Neural progenitor cell (in vitro differentiated cells): Measurements from ENCODE around the gene MICU2. TPM values are rescaled to one million over a fixed set of nuclear protein-coding genes. Genes with fewer than 3 reads are reported as not detected.
A peak's percentile ranks its signal among the peaks of the same experiment; 100 is the strongest.

Experiments used
- DNase-seq: peaks from one replicate; pipeline ENCODE4 v3.0.0-alpha.2; 2016; ENCODE audit warnings: low spot score
- H2AFZ ChIP-seq: fragments of 200-600 bp; sonication (generic); replicated peaks from 2 replicates; pipeline ENCODE4 v1.6.1; 2016; ENCODE audit warnings: antibody characterized with exemption
- H3F3A ChIP-seq: fragments of 200-600 bp; sonication (generic); 2 replicates; pipeline ENCODE4 v1.6.1; 2016; ENCODE audit warnings: antibody characterized with exemption, low read depth
- H3K27ac ChIP-seq: fragments of 200-600 bp; sonication (generic); 2 replicates; pipeline ENCODE4 v1.5.1; 2016; ENCODE audit warnings: mild to moderate bottlenecking
- H3K27me3 ChIP-seq: fragments of 200-600 bp; sonication (generic); 2 replicates; pipeline ENCODE4 v1.6.1; 2016; ENCODE audit warnings: mild to moderate bottlenecking, moderate library complexity
- H3K36me3 ChIP-seq: fragments of 200-600 bp; sonication (generic); 2 replicates; pipeline ENCODE4 v1.5.1; 2016
- H3K4me1 ChIP-seq: fragments of 200-600 bp; sonication (generic); 2 replicates; pipeline ENCODE4 v1.6.1; 2016; ENCODE audit warnings: mixed run types
- H3K4me2 ChIP-seq: fragments of 200-600 bp; sonication (generic); 2 replicates; pipeline ENCODE4 v1.6.1; 2016
- H3K4me3 ChIP-seq: fragments of 200-600 bp; sonication (generic); 2 replicates; pipeline ENCODE4 v1.5.1; 2016
- H3K79me2 ChIP-seq: fragments of 200-600 bp; sonication (generic); 2 replicates; pipeline ENCODE4 v1.6.1; 2016; ENCODE audit warnings: low read depth
- H3K9ac ChIP-seq: fragments of 200-600 bp; sonication (generic); 2 replicates; pipeline ENCODE4 v1.6.1; 2016
- H3K9me3 ChIP-seq: fragments of 200-600 bp; sonication (generic); 2 replicates; pipeline ENCODE4 v1.5.1; 2016; ENCODE audit warnings: low read depth
- H4K20me1 ChIP-seq: fragments of 200-600 bp; sonication (generic); 2 replicates; pipeline ENCODE4 v1.6.1; 2016; ENCODE audit warnings: low read depth
- H3K27ac Mint-ChIP-seq: 3 replicates; pipeline ENCODE4 v1.8.0; 2021; ENCODE audit warnings: mixed read lengths
- H3K27me3 Mint-ChIP-seq: 2 replicates; pipeline ENCODE4 v1.8.0; 2022; ENCODE audit warnings: low read depth, mild to moderate bottlenecking, inconsistent platforms, moderate library complexity, mixed read lengths; ENCODE audit not compliant: insufficient read depth
- H3K36me3 Mint-ChIP-seq: 3 replicates; pipeline ENCODE4 v1.8.0; 2021; ENCODE audit warnings: mixed read lengths
- H3K4me1 Mint-ChIP-seq: 3 replicates; pipeline ENCODE4 v1.8.0; 2021; ENCODE audit warnings: mixed read lengths
- H3K4me3 Mint-ChIP-seq: 3 replicates; pipeline ENCODE4 v1.8.0; 2021; ENCODE audit warnings: mild to moderate bottlenecking, moderate library complexity, mixed read lengths
- H3K9me3 Mint-ChIP-seq: 3 replicates; pipeline ENCODE4 v1.8.0; 2020; ENCODE audit warnings: mixed read lengths
- CTCF ChIP-seq: fragments of 200-600 bp; sonication (generic); IDR thresholded peaks from 2 replicates; pipeline ENCODE4 v1.5.1; 2017; ENCODE audit warnings: antibody characterized with exemption, mild to moderate bottlenecking
- EZH2 ChIP-seq: fragments of 200-600 bp; sonication (generic); IDR thresholded peaks from 2 replicates; pipeline ENCODE4 v1.6.1; 2017; ENCODE audit warnings: antibody characterized with exemption, mild to moderate bottlenecking, moderate library complexity
- EZH2phosphoT487 ChIP-seq: fragments of 200-600 bp; sonication (generic); IDR thresholded peaks from 2 replicates; pipeline ENCODE4 v1.6.1; 2017; ENCODE audit warnings: antibody characterized with exemption
- total RNA-seq: library from RNA; depleted of rRNA; stranded (reverse); fragments of >200 nt; gene quantifications from 2 replicates; pipeline ENCODE4 v1.2.3, GENCODE V29; 2015; ENCODE audit warnings: low replicate concordance

MICU2 gene
- total RNA-seq, 1 donor from 2014 or later = 112 TPM

- H3K27me3 Mint-ChIP-seq = no peaks in the 10 kb centered on the region
- no peak overlapping the region for H3K4me3 Mint-ChIP-seq
- Histone ChIP-seq H3K4me2 (no peak overlapping the region), H3K27ac (no peak overlapping the region), H3K36me3 (no peaks in the 10 kb centered on the region), H3K4me3 (no peak overlapping the region), H2AFZ (peak overlapping the region; percentile 1), H3K4me1 (peaks cover 6% of the 10 kb centered on the region), H3K9ac (no peak overlapping the region), H3F3A (no peaks in the 10 kb centered on the region), H3K9me3 (no peaks in the 10 kb centered on the region), H3K79me2 (no peaks in the 10 kb centered on the region), H3K27me3 (no peaks in the 10 kb centered on the region), H4K20me1 (no peaks in the 10 kb centered on the region)
- H3K4me1 Mint-ChIP-seq = peaks cover 13% of the 10 kb centered on the region
- H3K27ac Mint-ChIP-seq = no peak overlapping the region
- no peak for DNase-seq
- peaks cover 3% of the 10 kb centered on the region for H3K9me3 Mint-ChIP-seq
- H3K36me3 Mint-ChIP-seq = no peaks in the 10 kb centered on the region
- TF ChIP-seq CTCF (no peak), EZH2phosphoT487 (no peak), EZH2 (no peak)
These were observed 15.8 kb upstream of the MICU2 start for GRCh38 chr13:21619633-21620220.

- H3K9me3 Mint-ChIP-seq = peaks cover 3% of the 10 kb centered on the region
- Histone ChIP-seq H3K79me2 (no peaks in the 10 kb centered on the region), H3K4me1 (peaks cover 6% of the 10 kb centered on the region), H3K36me3 (no peaks in the 10 kb centered on the region), H3K4me2 (no peak overlapping the region), H3F3A (no peaks in the 10 kb centered on the region), H2AFZ (no peak overlapping the region), H3K9ac (no peak overlapping the region), H3K27ac (no peak overlapping the region), H4K20me1 (no peaks in the 10 kb centered on the region), H3K9me3 (no peaks in the 10 kb centered on the region), H3K4me3 (no peak overlapping the region), H3K27me3 (no peaks in the 10 kb centered on the region)
- DNase-seq = peak; percentile 42
- H3K4me1 Mint-ChIP-seq = peaks cover 13% of the 10 kb centered on the region
- H3K4me3 Mint-ChIP-seq = no peak overlapping the region
- H3K27ac Mint-ChIP-seq = peak overlapping the region; percentile 8
- H3K27me3 Mint-ChIP-seq = peaks cover 2% of the 10 kb centered on the region
- H3K36me3 Mint-ChIP-seq = no peaks in the 10 kb centered on the region
- TF ChIP-seq EZH2phosphoT487 = no peak
- no peak for TF ChIP-seq EZH2
- TF ChIP-seq CTCF = no peak
These were observed 12.9 kb upstream of the MICU2 start for GRCh38 chr13:21616880-21617279.

- Mint-ChIP-seq H3K27me3 (peaks cover 2% of the 10 kb centered on the region), H3K27ac (no peak overlapping the region), H3K4me3 (no peak overlapping the region), H3K9me3 (no peaks in the 10 kb centered on the region), H3K4me1 (peaks cover 13% of the 10 kb centered on the region), H3K36me3 (no peaks in the 10 kb centered on the region)
- DNase-seq = no peak
- TF ChIP-seq EZH2phosphoT487 = no peak
- TF ChIP-seq CTCF = no peak
- TF ChIP-seq EZH2 = no peak
- Histone ChIP-seq H4K20me1 (no peaks in the 10 kb centered on the region), H3F3A (no peaks in the 10 kb centered on the region), H3K9me3 (no peaks in the 10 kb centered on the region), H2AFZ (no peak overlapping the region), H3K4me2 (no peak overlapping the region), H3K27ac (no peak overlapping the region), H3K9ac (no peak overlapping the region), H3K4me3 (no peak overlapping the region), H3K36me3 (no peaks in the 10 kb centered on the region), H3K27me3 (no peaks in the 10 kb centered on the region), H3K79me2 (no peaks in the 10 kb centered on the region), H3K4me1 (peaks cover 6% of the 10 kb centered on the region)
These were observed 12.4 kb upstream of the MICU2 start for GRCh38 chr13:21616205-21616866.
